GM23338 (cell line): ENCODE results near the gene METTL17. TPM values are rescaled to one million over a fixed set of nuclear protein-coding genes. Genes with fewer than 3 reads are reported as not detected.
"Not testable (repeated sequence)": the region's sequence is repeated elsewhere in the genome, so short reads cannot be mapped to it uniquely, and the experiment has no call there.

Experiments
- ATAC-seq: fragments of 200-7000 bp; cut with Tn5 transposase; 3 replicates; pipeline ENCODE4 v1.9.1; 2020
- DNase-seq: peaks from one replicate; pipeline ENCODE4 v3.0.0-alpha.2; 2015; ENCODE audit warnings: low spot score
- H2AFZ ChIP-seq: fragments of 200-600 bp; sonication (generic); 2 replicates; pipeline ENCODE4 v1.8.0; 2016; ENCODE audit warnings: antibody characterized with exemption, mild to moderate bottlenecking, moderate library complexity
- H3F3A ChIP-seq: fragments of 200-600 bp; sonication (generic); replicated peaks from 2 replicates; pipeline ENCODE4 v1.8.0; 2017; ENCODE audit warnings: antibody characterized with exemption, mixed run types, low read depth
- H3K27ac ChIP-seq: fragments of 200-600 bp; sonication (generic); 2 replicates; pipeline ENCODE4 v1.6.1; 2016; ENCODE audit warnings: low read depth
- H3K27me3 ChIP-seq: fragments of 200-600 bp; sonication (generic); 2 replicates; pipeline ENCODE4 v1.8.0; 2016; ENCODE audit warnings: mild to moderate bottlenecking, mixed run types, moderate library complexity; ENCODE audit not compliant: insufficient read depth
- H3K36me3 ChIP-seq: fragments of 200-600 bp; sonication (generic); 2 replicates; pipeline ENCODE4 v1.8.0; 2016; ENCODE audit warnings: mild to moderate bottlenecking; ENCODE audit not compliant: insufficient read depth
- H3K4me1 ChIP-seq: fragments of 200-600 bp; sonication (generic); 2 replicates; pipeline ENCODE4 v1.8.0; 2016; ENCODE audit warnings: mild to moderate bottlenecking, moderate library complexity; ENCODE audit not compliant: insufficient read depth
- H3K4me2 ChIP-seq: fragments of 200-600 bp; sonication (generic); 2 replicates; pipeline ENCODE4 v1.7.1; 2017; ENCODE audit warnings: mixed run types
- H3K4me3 ChIP-seq: fragments of 200-600 bp; sonication (generic); 2 replicates; pipeline ENCODE4 v1.6.1; 2016; ENCODE audit warnings: mixed run types
- H3K79me2 ChIP-seq: fragments of 200-600 bp; sonication (generic); replicated peaks from 2 replicates; pipeline ENCODE4 v1.8.0; 2017; ENCODE audit warnings: mild to moderate bottlenecking; ENCODE audit not compliant: insufficient read depth
- H3K9me2 ChIP-seq: fragments of 200-600 bp; sonication (generic); 2 replicates; pipeline ENCODE4 v1.8.0; 2017; ENCODE audit not compliant: insufficient read depth
- H4K20me1 ChIP-seq: fragments of 200-600 bp; sonication (generic); replicated peaks from 2 replicates; pipeline ENCODE4 v1.8.0; 2017; ENCODE audit warnings: mild to moderate bottlenecking; ENCODE audit not compliant: insufficient read depth
- H3K27ac Mint-ChIP-seq: 2 replicates; pipeline ENCODE4 v1.8.0; 2020; ENCODE audit warnings: inconsistent platforms, mild to moderate bottlenecking, moderate library complexity, mixed read lengths
- H3K27me3 Mint-ChIP-seq: 3 replicates; pipeline ENCODE4 v1.8.0; 2022; ENCODE audit warnings: low read depth, mild to moderate bottlenecking, moderate library complexity, mixed read lengths, inconsistent platforms; ENCODE audit not compliant: insufficient read depth, poor library complexity
- H3K36me3 Mint-ChIP-seq: 3 replicates; pipeline ENCODE4 v1.8.0; 2021; ENCODE audit warnings: low read depth, mild to moderate bottlenecking, inconsistent platforms, moderate library complexity, mixed read lengths
- H3K4me1 Mint-ChIP-seq: 3 replicates; pipeline ENCODE4 v1.8.0; 2020; ENCODE audit warnings: mild to moderate bottlenecking, inconsistent platforms, mixed read lengths
- H3K4me3 Mint-ChIP-seq: 3 replicates; pipeline ENCODE4 v1.8.0; 2021; ENCODE audit warnings: moderate library complexity, mild to moderate bottlenecking, inconsistent platforms, mixed read lengths
- H3K9me3 Mint-ChIP-seq: 3 replicates; pipeline ENCODE4 v1.8.0; 2020; ENCODE audit warnings: moderate library complexity, mild to moderate bottlenecking, inconsistent platforms, mixed read lengths
- CREB1 ChIP-seq: fragments of 250-450 bp; sonication (Bioruptor Pico); IDR thresholded peaks from 2 replicates; pipeline ENCODE4 v1.5.0; 2020; ENCODE audit warnings: low read depth, mild to moderate bottlenecking, moderate library complexity
- ETS1 ChIP-seq: IDR thresholded peaks from 2 replicates; pipeline ENCODE4 v1.6.1; 2016; ENCODE audit warnings: antibody characterized with exemption
- EZH2phosphoT487 ChIP-seq: fragments of 200-600 bp; sonication (generic); IDR thresholded peaks from one replicate; pipeline ENCODE4 v1.8.1; 2018; ENCODE audit warnings: antibody characterized with exemption; ENCODE audit not compliant: unreplicated experiment
- JUNB ChIP-seq: IDR thresholded peaks from one replicate; pipeline ENCODE4 v1.6.1; 2016; ENCODE audit warnings: antibody characterized with exemption; ENCODE audit not compliant: unreplicated experiment
- POLR2AphosphoS5 ChIP-seq: IDR thresholded peaks from 2 replicates; pipeline ENCODE4 v1.6.1; 2016; ENCODE audit warnings: antibody characterized with exemption, low read depth
- ZNF114 ChIP-seq: fragments of 250-450 bp; sonication (Bioruptor Pico); IDR thresholded peaks from 2 replicates; pipeline ENCODE4 v1.5.0; 2020; ENCODE audit warnings: mild to moderate bottlenecking, moderate library complexity
- polyA plus RNA-seq: library from polyadenylated mRNA; unstranded; fragments of >200 nt; fragmentation: Nextera tagmentation; extraction: Ambion mirVana; gene quantifications from 2 replicates; pipeline ENCODE4 v1.2.1, GENCODE V29; 2016
- total RNA-seq: library from RNA; depleted of rRNA; stranded (reverse); fragments of >200 nt; shearing (Covaris generic); gene quantifications from 2 replicates; pipeline ENCODE4 v1.2.3, GENCODE V29; 2014

The METTL17 gene
- total and polyA plus RNA-seq, 2 experiments from 2014 or later, result 74.9 to 156 TPM

GRCh38 chr14:20982646-20983369, 7.0 kb upstream of the METTL17 start:
- H3K36me3 ChIP-seq, result no peaks in the 10 kb centered on the region
- no peaks in the 10 kb centered on the region for H3K4me1 ChIP-seq
- H3K4me2 ChIP-seq, result no peak overlapping the region
- H3K9me2 ChIP-seq, result peaks cover 7% of the 10 kb centered on the region; the same call in 1 of the 2 replicates
- no peak overlapping the region for H2AFZ ChIP-seq
- H3F3A ChIP-seq, result no peaks in the 10 kb centered on the region
- H4K20me1 ChIP-seq, result no peaks in the 10 kb centered on the region
- Mint-ChIP-seq H3K27ac (no peak overlapping the region; the same call in 1 of the 2 replicates), H3K4me3 (no peak overlapping the region), H3K4me1 (no peaks in the 10 kb centered on the region), H3K9me3 (no peaks in the 10 kb centered on the region), H3K27me3 (no peaks in the 10 kb centered on the region), H3K36me3 (no peaks in the 10 kb centered on the region)
- H3K27me3 ChIP-seq, result no peaks in the 10 kb centered on the region
- H3K27ac ChIP-seq, result no peak overlapping the region
- no peak for DNase-seq
- no peak for ATAC-seq
- no peak overlapping the region for H3K4me3 ChIP-seq
- H3K79me2 ChIP-seq, result no peaks in the 10 kb centered on the region
- TF ChIP-seq EZH2phosphoT487 (no peak), JUNB (no peak), ETS1 (no peak), POLR2AphosphoS5 (no peak)

- not testable (repeated sequence) for H3F3A ChIP-seq, H3K4me1 ChIP-seq, ATAC-seq, H3K4me3 Mint-ChIP-seq, H3K27ac ChIP-seq, H3K27me3 ChIP-seq, H3K36me3 ChIP-seq, H3K27ac Mint-ChIP-seq, H3K79me2 ChIP-seq, H3K27me3 Mint-ChIP-seq, H3K4me2 ChIP-seq, H4K20me1 ChIP-seq, H3K4me3 ChIP-seq, H3K9me3 Mint-ChIP-seq, H2AFZ ChIP-seq, H3K36me3 Mint-ChIP-seq, H3K4me1 Mint-ChIP-seq, DNase-seq
- peaks cover 17% of the 10 kb centered on the region; the same call in 1 of the 2 replicates for H3K9me2 ChIP-seq
These were observed 4.1 kb upstream of the METTL17 start for GRCh38 chr14:20985650-20986049.

- Histone ChIP-seq H3K4me3 (no peak overlapping the region), H3K9me2 (peaks cover 17% of the 10 kb centered on the region; the same call in 1 of the 2 replicates), H2AFZ (no peak overlapping the region), H3K4me2 (no peak overlapping the region), H3K27ac (no peak overlapping the region), H3K36me3 (no peaks in the 10 kb centered on the region), H4K20me1 (peaks cover 12% of the 10 kb centered on the region; the same call in 1 of the 2 replicates), H3F3A (peaks cover 6% of the 10 kb centered on the region), H3K27me3 (no peaks in the 10 kb centered on the region), H3K79me2 (peaks cover 18% of the 10 kb centered on the region), H3K4me1 (peaks cover 13% of the 10 kb centered on the region)
- H3K27ac Mint-ChIP-seq, result no peak overlapping the region
- TF ChIP-seq EZH2phosphoT487 (no peak), ZNF114 (no peak), CREB1 (CRISPR knock-in tag) (no peak)
- ATAC-seq, result no peak
- H3K4me1 Mint-ChIP-seq, result peaks cover 10% of the 10 kb centered on the region
- peaks cover 6% of the 10 kb centered on the region for H3K36me3 Mint-ChIP-seq
- H3K27me3 Mint-ChIP-seq, result no peaks in the 10 kb centered on the region
- no peak overlapping the region for H3K4me3 Mint-ChIP-seq
- no peak for DNase-seq
- no peaks in the 10 kb centered on the region; the same call in 2 of the 3 replicates for H3K9me3 Mint-ChIP-seq
These were observed 3.0 kb upstream of the METTL17 start for GRCh38 chr14:20986811-20987210.
